ENCODE data around the gene TAGLN2. TPM values are rescaled to one million over a fixed set of nuclear protein-coding genes. Genes with fewer than 3 reads are reported as not detected.

The TAGLN2 gene
- total and polyA plus RNA-seq, 9 of the 15 experiments (the other 6 are each of a cell fraction or from before 2014, with no cell fraction given) = 192 to 683 (median 455) TPM

GRCh38 chr1:159924791-159925718, at the start of gene TAGLN2 (continued):
- 0 out of 2 replicates have a peak, but pooled peaks have one; percentile 3 for TF ChIP-seq DEAF1 (CRISPR knock-in tag; IDR thresholded peaks at IDR 0.05)
- TF ChIP-seq ZSCAN32 (CRISPR knock-in tag; IDR thresholded peaks at IDR 0.05) = no peak
- peak; percentile 93 for TF ChIP-seq TOE1 (IDR thresholded peaks at IDR 0.05; ENCODE audit: borderline replicate concordance)
- TF ChIP-seq TOE1 (CRISPR knock-in tag; IDR thresholded peaks at IDR 0.05; ENCODE audit: borderline replicate concordance, low read depth) = no peak
- no peak for TF ChIP-seq E4F1 (CRISPR knock-in tag; IDR thresholded peaks at IDR 0.05; ENCODE audit: borderline replicate concordance)
- TF ChIP-seq E2F8 (IDR thresholded peaks at IDR 0.05; ENCODE audit: low read depth, partially characterized antibody) = peak; percentile 56
- TF ChIP-seq SMARCA4 (IDR thresholded peaks at IDR 0.05) = 0 out of 2 replicates have a peak, but pooled peaks have one; percentile 5
- TF ChIP-seq THRB (CRISPR knock-in tag; conservative IDR thresholded peaks at IDR 0.05) = 0 out of 2 replicates have a peak, but pooled peaks have one; percentile 20
- no peak for TF ChIP-seq BCL6 (CRISPR knock-in tag; IDR thresholded peaks at IDR 0.05)
- peak; percentile 85 for TF ChIP-seq ELF1 (tag; IDR thresholded peaks at IDR 0.05)
- no peak for TF ChIP-seq NR2C1 (IDR thresholded peaks at IDR 0.05)
- TF ChIP-seq NR2C1 (tag; IDR thresholded peaks at IDR 0.05) = 0 out of 2 replicates have a peak, but pooled peaks have one; percentile 44
- TF ChIP-seq ZNF395 (CRISPR knock-in tag; IDR thresholded peaks at IDR 0.05) = peak; percentile 46; the same call in 1 of the 2 replicates
- no peak for TF ChIP-seq EWSR1 (IDR thresholded peaks at IDR 0.05; ENCODE audit: borderline replicate concordance, low read depth, partially characterized antibody)
- 0 out of 4 replicates have a peak, but pooled peaks of 1 of the 2 experiments have one; percentile 54 for TF ChIP-seq SIN3A (IDR thresholded peaks at IDR 0.05; ENCODE audit: borderline replicate concordance in 2 of 2, control insufficient read depth in 1 of 2, low read depth in 2 of 2, low read length in 2 of 2)
- TF ChIP-seq ADNP (tag; IDR thresholded peaks at IDR 0.05) = no peak
